GM18517 (cell line): ENCODE data around the gene CHST5.

ENCODE experiments used
- ATAC-seq: cut with Tn5 transposase; IDR thresholded peaks from one replicate; pipeline ENCODE4 v1.9.1; 2021; ENCODE audit warnings: mild to moderate bottlenecking, moderate library complexity; ENCODE audit not compliant: unreplicated experiment

CHST5 gene

GRCh38 chr16:75481475-75481874 lies 54.4 kb downstream of the CHST5 start:
- ATAC-seq, result no peak

- ATAC-seq, result no peak
Observed at GRCh38 chr16:75479421-75479990, 56.4 kb downstream of the CHST5 start.
